HFFc6 (cell line): ENCODE results near the gene ATG14. TPM values are rescaled to one million over a fixed set of nuclear protein-coding genes. Genes with fewer than 3 reads are reported as not detected.
A peak's percentile ranks its signal among the peaks of the same experiment; 100 is the strongest.
"Not testable (repeated sequence)": the region's sequence is repeated elsewhere in the genome, so short reads cannot be mapped to it uniquely, and the experiment has no call there.

Experiments
- DNase-seq: peaks from one replicate; pipeline ENCODE4 v3.0.0-alpha.2; 2018
- H3K27ac Mint-ChIP-seq: 2 replicates; pipeline ENCODE4 v1.8.0; 2020; ENCODE audit warnings: mild to moderate bottlenecking, mixed read lengths
- H3K27me3 Mint-ChIP-seq: 2 replicates; pipeline ENCODE4 v1.8.0; 2021; ENCODE audit warnings: mild to moderate bottlenecking, moderate library complexity, mixed read lengths; ENCODE audit not compliant: insufficient read depth
- H3K36me3 Mint-ChIP-seq: 2 replicates; pipeline ENCODE4 v1.8.0; 2021; ENCODE audit warnings: low read depth, mixed read lengths
- H3K4me1 Mint-ChIP-seq: 2 replicates; pipeline ENCODE4 v1.8.0; 2020; ENCODE audit warnings: low read depth, mixed read lengths
- H3K4me3 Mint-ChIP-seq: 2 replicates; pipeline ENCODE4 v1.8.0; 2020; ENCODE audit warnings: mild to moderate bottlenecking, moderate library complexity, mixed read lengths
- H3K9me3 Mint-ChIP-seq: 2 replicates; pipeline ENCODE4 v1.8.0; 2020; ENCODE audit warnings: mild to moderate bottlenecking, mixed read lengths
- CTCF ChIP-seq: fragments of 200-600 bp; sonication (generic); IDR thresholded peaks from 2 replicates; pipeline ENCODE4 v1.5.0; 2021; ENCODE audit warnings: antibody characterized with exemption, mild to moderate bottlenecking
- total RNA-seq, 6 experiments: library from RNA; stranded (reverse); fragmentation: NEBNext Ultra II Directional; extraction: Animal tissue kit (Norgen Biotek cat#: 25700); gene quantifications; 2 replicates in 1 of 6; 3 replicates in 5 of 6; pipeline ENCODE4 v1.2.3, GENCODE V29; 2021

ATG14 gene
- total RNA-seq, 6 experiments from 2014 or later = 7.9 to 9.2 (median 8.5) TPM

- TF ChIP-seq CTCF = no peak
- H3K4me3 Mint-ChIP-seq = no peak overlapping the region
- no peak overlapping the region for H3K27ac Mint-ChIP-seq
- peaks cover 5% of the 10 kb centered on the region; the same call in 1 of the 2 replicates for H3K4me1 Mint-ChIP-seq
- peaks cover 16% of the 10 kb centered on the region for H3K27me3 Mint-ChIP-seq
- no peak for DNase-seq
- no peaks in the 10 kb centered on the region for H3K36me3 Mint-ChIP-seq
- H3K9me3 Mint-ChIP-seq = no peaks in the 10 kb centered on the region
Observed at GRCh38 chr14:55423969-55424368, 12.3 kb upstream of the ATG14 start.

- not testable (repeated sequence) for H3K9me3 Mint-ChIP-seq, H3K4me1 Mint-ChIP-seq, H3K4me3 Mint-ChIP-seq, H3K36me3 Mint-ChIP-seq, H3K27ac Mint-ChIP-seq, DNase-seq
- H3K27me3 Mint-ChIP-seq = peaks cover 16% of the 10 kb centered on the region
Observed at GRCh38 chr14:55422338-55422737, 10.7 kb upstream of the ATG14 start.

- Mint-ChIP-seq H3K9me3 (no peaks in the 10 kb centered on the region), H3K4me1 (no peaks in the 10 kb centered on the region), H3K27me3 (peaks cover 13% of the 10 kb centered on the region), H3K36me3 (no peaks in the 10 kb centered on the region), H3K27ac (no peak overlapping the region), H3K4me3 (no peak overlapping the region)
- no peak for DNase-seq
- TF ChIP-seq CTCF = no peak
Observed at GRCh38 chr14:55419663-55420062, 8.0 kb upstream of the ATG14 start.

- Mint-ChIP-seq H3K4me3 (no peak overlapping the region), H3K27me3 (peaks cover 13% of the 10 kb centered on the region), H3K4me1 (no peaks in the 10 kb centered on the region), H3K27ac (no peak overlapping the region), H3K36me3 (no peaks in the 10 kb centered on the region), H3K9me3 (no peaks in the 10 kb centered on the region)
- no peak for TF ChIP-seq CTCF
- no peak for DNase-seq
Observed at GRCh38 chr14:55418411-55418810, 6.8 kb upstream of the ATG14 start.

GRCh38 chr14:55417955-55418354 is 6.3 kb upstream of the ATG14 start:
- Mint-ChIP-seq H3K9me3 (no peaks in the 10 kb centered on the region), H3K4me1 (peaks cover 4% of the 10 kb centered on the region), H3K27me3 (peaks cover 13% of the 10 kb centered on the region), H3K36me3 (no peaks in the 10 kb centered on the region), H3K27ac (no peak overlapping the region), H3K4me3 (no peak overlapping the region)
- no peak for DNase-seq
- TF ChIP-seq CTCF = no peak

- H3K4me3 Mint-ChIP-seq = no peak overlapping the region
- TF ChIP-seq CTCF = peak; percentile 79
- no peak overlapping the region for H3K27ac Mint-ChIP-seq
- H3K9me3 Mint-ChIP-seq = no peaks in the 10 kb centered on the region
- H3K27me3 Mint-ChIP-seq = peaks cover 10% of the 10 kb centered on the region
- no peaks in the 10 kb centered on the region for H3K36me3 Mint-ChIP-seq
- no peak for DNase-seq
- H3K4me1 Mint-ChIP-seq = peaks cover 15% of the 10 kb centered on the region
Observed at GRCh38 chr14:55416866-55417265, 5.2 kb upstream of the ATG14 start.
